ENCODE measurements around the gene KLHL17. TPM values are rescaled to one million over a fixed set of nuclear protein-coding genes. Genes with fewer than 3 reads are reported as not detected.

Gene KLHL17
- total and polyA plus RNA-seq, 9 of the 15 experiments (the other 6 are each of a cell fraction or from before 2014, with no cell fraction given) = 0.14 to 84.8 (median 13.0) TPM

GRCh38 chr1:917466-918091, 42.8 kb upstream of the KLHL17 start (continued):
- TF ChIP-seq ZNF592 (IDR thresholded peaks at IDR 0.05) = no peak
- TF ChIP-seq VEZF1 (CRISPR knock-in tag; IDR thresholded peaks at IDR 0.05) = no peak
- no peak for TF ChIP-seq MYNN (IDR thresholded peaks at IDR 0.05)
- TF ChIP-seq MYNN (CRISPR knock-in tag; IDR thresholded peaks at IDR 0.05) = no peak
- TF ChIP-seq, protein P1, sequence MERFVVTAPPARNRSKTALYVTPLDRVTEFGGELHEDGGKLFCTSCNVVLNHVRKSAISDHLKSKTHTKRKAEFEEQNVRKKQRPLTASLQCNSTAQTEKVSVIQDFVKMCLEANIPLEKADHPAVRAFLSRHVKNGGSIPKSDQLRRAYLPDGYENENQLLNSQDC (CRISPR knock-in tag; IDR thresholded peaks at IDR 0.05) = no peak
- TF ChIP-seq, protein P2, sequence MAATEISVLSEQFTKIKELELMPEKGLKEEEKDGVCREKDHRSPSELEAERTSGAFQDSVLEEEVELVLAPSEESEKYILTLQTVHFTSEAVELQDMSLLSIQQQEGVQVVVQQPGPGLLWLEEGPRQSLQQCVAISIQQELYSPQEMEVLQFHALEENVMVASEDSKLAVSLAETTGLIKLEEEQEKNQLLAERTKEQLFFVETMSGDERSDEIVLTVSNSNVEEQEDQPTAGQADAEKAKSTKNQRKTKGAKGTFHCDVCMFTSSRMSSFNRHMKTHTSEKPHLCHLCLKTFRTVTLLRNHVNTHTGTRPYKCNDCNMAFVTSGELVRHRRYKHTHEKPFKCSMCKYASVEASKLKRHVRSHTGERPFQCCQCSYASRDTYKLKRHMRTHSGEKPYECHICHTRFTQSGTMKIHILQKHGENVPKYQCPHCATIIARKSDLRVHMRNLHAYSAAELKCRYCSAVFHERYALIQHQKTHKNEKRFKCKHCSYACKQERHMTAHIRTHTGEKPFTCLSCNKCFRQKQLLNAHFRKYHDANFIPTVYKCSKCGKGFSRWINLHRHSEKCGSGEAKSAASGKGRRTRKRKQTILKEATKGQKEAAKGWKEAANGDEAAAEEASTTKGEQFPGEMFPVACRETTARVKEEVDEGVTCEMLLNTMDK (IDR thresholded peaks at IDR 0.05; ENCODE audit: borderline replicate concordance, insufficient read depth, low read depth, low read length, poor library complexity, severe bottlenecking) = no peak
- TF ChIP-seq, protein P3, sequence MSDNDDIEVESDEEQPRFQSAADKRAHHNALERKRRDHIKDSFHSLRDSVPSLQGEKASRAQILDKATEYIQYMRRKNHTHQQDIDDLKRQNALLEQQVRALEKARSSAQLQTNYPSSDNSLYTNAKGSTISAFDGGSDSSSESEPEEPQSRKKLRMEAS (CRISPR knock-in tag; IDR thresholded peaks at IDR 0.05) = no peak
